ENCODE results near the gene BRAF. TPM values are rescaled to one million over a fixed set of nuclear protein-coding genes. Genes with fewer than 3 reads are reported as not detected.

BRAF gene
- total RNA-seq, 1 experiment from 2014 or later: 29.7 TPM

GRCh38 chr7:140917258-140917657 is 7.5 kb downstream of the BRAF start:
- DNase-seq (ENCODE audit: low read depth, low spot score) (no peak), ATAC-seq (no peak)
- Histone ChIP-seq H3K4me1 (ENCODE audit: control insufficient read depth in 1 of 2, insufficient read depth in 2 of 2, low read length in 2 of 2) (no peaks in the 10 kb centered on the region), H4K20me1 (ENCODE audit: insufficient read depth) (no peaks in the 10 kb centered on the region), H3K9me3 (ENCODE audit: control insufficient read depth in 1 of 2, insufficient read depth in 1 of 2, low read depth in 1 of 2, low read length in 2 of 2) (no peaks in the 10 kb centered on the region), H2AFZ (ENCODE audit: low read depth, low read length, poor library complexity, severe bottlenecking) (no peak overlapping the region), H3K9me2 (ENCODE audit: insufficient read depth) (no peaks in the 10 kb centered on the region), H3K27ac (ENCODE audit: low read depth, low read length) (no peak overlapping the region), H3K4me2 (ENCODE audit: low read length) (no peak overlapping the region), H3K9ac (ENCODE audit: low read length) (no peak overlapping the region), H3K79me2 (ENCODE audit: insufficient read depth, low read length) (peaks cover 95% of the 10 kb centered on the region), H3K27me3 (ENCODE audit: insufficient read depth, low read length) (no peaks in the 10 kb centered on the region), H3K4me3 (replicated peaks in 1 of 2; ENCODE audit: low read depth in 1 of 2, low read length in 2 of 2) (no peak overlapping the region), H3K36me3 (ENCODE audit: control insufficient read depth in 1 of 2, insufficient read depth in 2 of 2, low read length in 2 of 2) (no peaks in the 10 kb centered on the region)
- RAD21 ChIA-PET (ENCODE audit: low non-redundant PET in 1 of 2, low total read pairs in 2 of 2, uncharacterized antibody in 2 of 2, unreplicated experiment in 2 of 2): no interaction called here
- CTCF ChIA-PET: no interaction called here
- no TSS peak for BruUV-seq (replicated peaks)
- TF ChIP-seq ZFX (IDR thresholded peaks at IDR 0.05) (no peak), SRF (IDR thresholded peaks at IDR 0.05; ENCODE audit: low read depth) (no peak), FOSL1 (IDR thresholded peaks at IDR 0.05; ENCODE audit: low read depth) (no peak), MAX (IDR thresholded peaks at IDR 0.05) (no peak), POLR2AphosphoS5 (IDR thresholded peaks at IDR 0.05; ENCODE audit: low read depth, low read length) (no peak)
- intact Hi-C loops (cut with micrococcal nuclease): no loop called here
- POLR2A ChIA-PET: no interaction called here

GRCh38 chr7:140915935-140916555 is 8.7 kb downstream of the BRAF start:
- no peaks in the 10 kb centered on the region for H4K20me1 ChIP-seq (ENCODE audit: insufficient read depth)
- no peak for TF ChIP-seq ELF1 (IDR thresholded peaks at IDR 0.05; ENCODE audit: borderline replicate concordance, low read depth)
- TF ChIP-seq RAD21 (IDR thresholded peaks at IDR 0.05; ENCODE audit: low read depth): no peak
- TF ChIP-seq CBX3 (IDR thresholded peaks at IDR 0.05; ENCODE audit: low read depth): no peak
- no peak for TF ChIP-seq POLR2A (IDR thresholded peaks at IDR 0.05; ENCODE audit: borderline replicate concordance, extremely low read depth, insufficient read depth, insufficient read length)
- TF ChIP-seq FOSL1 (IDR thresholded peaks at IDR 0.05; ENCODE audit: low read depth): no peak
- TF ChIP-seq ZBTB33 (IDR thresholded peaks at IDR 0.05; ENCODE audit: extremely low read depth, insufficient replicate concordance, low read length): no peak
- TF ChIP-seq CEBPB (IDR thresholded peaks at IDR 0.05; ENCODE audit: low read depth): no peak
- TF ChIP-seq SIN3A (IDR thresholded peaks at IDR 0.05; ENCODE audit: low read depth): no peak
- TF ChIP-seq SP1 (IDR thresholded peaks at IDR 0.05; ENCODE audit: low read depth): no peak
- no peak for TF ChIP-seq MAX (IDR thresholded peaks at IDR 0.05)
- TF ChIP-seq ZNF274 (IDR thresholded peaks at IDR 0.05; ENCODE audit: low read depth, low read length): no peak
- TF ChIP-seq ATF3 (IDR thresholded peaks at IDR 0.05): no peak
- TF ChIP-seq YY1 (IDR thresholded peaks at IDR 0.05; ENCODE audit: extremely low read depth, insufficient replicate concordance, low read depth, low read length): no peak
- TF ChIP-seq EGR1 (IDR thresholded peaks at IDR 0.05; ENCODE audit: low read depth): no peak
- no peak for TF ChIP-seq CTCF (IDR thresholded peaks at IDR 0.05 in 2 of 3, conservative IDR thresholded peaks at IDR 0.05 in 1 of 3; ENCODE audit: borderline replicate concordance in 1 of 3, insufficient read depth in 1 of 3, low read depth in 2 of 3, low read length in 2 of 3)
- no peak for TF ChIP-seq ZFX (IDR thresholded peaks at IDR 0.05)

More at GRCh38 chr7:140915935-140916555, 8.7 kb downstream of the BRAF start:
- Histone ChIP-seq H3K9me3 (ENCODE audit: control insufficient read depth in 1 of 2, insufficient read depth in 1 of 2, low read depth in 1 of 2, low read length in 2 of 2) (no peaks in the 10 kb centered on the region), H3K79me2 (ENCODE audit: insufficient read depth, low read length) (peaks cover 95% of the 10 kb centered on the region), H3K9ac (ENCODE audit: low read length) (no peak overlapping the region), H3K4me1 (ENCODE audit: control insufficient read depth in 1 of 2, insufficient read depth in 2 of 2, low read length in 2 of 2) (no peaks in the 10 kb centered on the region), H2AFZ (ENCODE audit: low read depth, low read length, poor library complexity, severe bottlenecking) (no peak overlapping the region), H3K9me2 (ENCODE audit: insufficient read depth) (no peaks in the 10 kb centered on the region), H3K27ac (ENCODE audit: low read depth, low read length) (no peak overlapping the region), H3K36me3 (ENCODE audit: control insufficient read depth in 1 of 2, insufficient read depth in 2 of 2, low read length in 2 of 2) (no peaks in the 10 kb centered on the region), H3K4me3 (replicated peaks in 1 of 2; ENCODE audit: low read depth in 1 of 2, low read length in 2 of 2) (no peak overlapping the region), H3K27me3 (ENCODE audit: insufficient read depth, low read length) (no peaks in the 10 kb centered on the region), H3K4me2 (ENCODE audit: low read length) (no peak overlapping the region)
- intact Hi-C loops (cut with micrococcal nuclease): no loop called here
- RAD21 ChIA-PET (ENCODE audit: low non-redundant PET in 1 of 2, low total read pairs in 2 of 2, uncharacterized antibody in 2 of 2, unreplicated experiment in 2 of 2): no interaction called here
- ATAC-seq (no peak), DNase-seq (ENCODE audit: low read depth, low spot score) (no peak)
- POLR2A ChIA-PET: no interaction called here
- BruUV-seq (replicated peaks): no TSS peak
- CTCF ChIA-PET: no interaction called here

Measured in HCT116 (cell line).